Vagina (tissue), 2 donors: Measurements from ENCODE around the gene HOXA10. TPM values are rescaled to one million over a fixed set of nuclear protein-coding genes. Genes with fewer than 3 reads are reported as not detected.
A peak's percentile ranks its signal among the peaks of the same experiment; 100 is the strongest.

ENCODE experiments used
- DNase-seq, 2 donors: peaks; one replicate each; pipeline ENCODE4 v3.0.0-alpha.2; 2017; ENCODE audit errors: extremely low spot score in 2 of 2
- H3K27ac ChIP-seq: fragments of 200-600 bp; sonication (generic); one replicate; pipeline ENCODE4 v1.5.1; 2019
- H3K27me3 ChIP-seq: fragments of 200-600 bp; sonication (generic); one replicate; pipeline ENCODE4 v1.5.1; 2019
- H3K36me3 ChIP-seq, 2 donors: fragments of 200-600 bp; sonication (generic); one replicate each; pipeline ENCODE4 v1.5.1; 2017 to 2019
- H3K4me1 ChIP-seq: fragments of 200-600 bp; sonication (generic); one replicate; pipeline ENCODE4 v1.5.1; 2019
- H3K4me3 ChIP-seq, 2 donors: fragments of 200-600 bp; sonication (generic); 1 replicate in 1 of 2; 2 replicates in 1 of 2; pipeline ENCODE4 v1.5.1; 2016 to 2019
- H3K9me3 ChIP-seq: fragments of 200-600 bp; sonication (generic); one replicate; pipeline ENCODE4 v1.5.1; 2019
- CTCF ChIP-seq, 3 experiments: fragments of 450-650 bp in 2 of 3; fragments of 200-600 bp in 1 of 3; sonication (generic) in 1 of 3; IDR thresholded peaks; one replicate each; pipeline ENCODE4 v1.5.1; 2017 to 2019; ENCODE audit warnings: antibody characterized with exemption in 3 of 3, mild to moderate bottlenecking in 2 of 3, moderate library complexity in 2 of 3
- POLR2A ChIP-seq, 2 donors: fragments of 450-650 bp; IDR thresholded peaks; one replicate each; pipeline ENCODE4 v1.6.1; 2017; ENCODE audit warnings: antibody characterized with exemption in 2 of 2, mild to moderate bottlenecking in 2 of 2, moderate library complexity in 2 of 2
- POLR2AphosphoS5 ChIP-seq, 2 donors: sonication (generic); formaldehyde crosslinking; IDR thresholded peaks; one replicate each; pipeline ENCODE4 v1.9.0; 2017; ENCODE audit warnings: antibody characterized with exemption in 2 of 2, mild to moderate bottlenecking in 2 of 2, low read depth in 1 of 2; ENCODE audit not compliant: insufficient read depth in 1 of 2
- intact Hi-C: fragments of 100-400 bp; cut with DNase I; formaldehyde crosslinking; loops from one replicate; pipeline ENCODE4 v1.15.1; 2023
- total RNA-seq: library from RNA; depleted of rRNA; stranded (reverse); fragments of >200 nt; gene quantifications from one replicate; pipeline ENCODE4 v1.2.3, GENCODE V29; 2016

The HOXA10 gene
- total RNA-seq, 1 donor from 2014 or later, result 19.2 TPM

DNA sequence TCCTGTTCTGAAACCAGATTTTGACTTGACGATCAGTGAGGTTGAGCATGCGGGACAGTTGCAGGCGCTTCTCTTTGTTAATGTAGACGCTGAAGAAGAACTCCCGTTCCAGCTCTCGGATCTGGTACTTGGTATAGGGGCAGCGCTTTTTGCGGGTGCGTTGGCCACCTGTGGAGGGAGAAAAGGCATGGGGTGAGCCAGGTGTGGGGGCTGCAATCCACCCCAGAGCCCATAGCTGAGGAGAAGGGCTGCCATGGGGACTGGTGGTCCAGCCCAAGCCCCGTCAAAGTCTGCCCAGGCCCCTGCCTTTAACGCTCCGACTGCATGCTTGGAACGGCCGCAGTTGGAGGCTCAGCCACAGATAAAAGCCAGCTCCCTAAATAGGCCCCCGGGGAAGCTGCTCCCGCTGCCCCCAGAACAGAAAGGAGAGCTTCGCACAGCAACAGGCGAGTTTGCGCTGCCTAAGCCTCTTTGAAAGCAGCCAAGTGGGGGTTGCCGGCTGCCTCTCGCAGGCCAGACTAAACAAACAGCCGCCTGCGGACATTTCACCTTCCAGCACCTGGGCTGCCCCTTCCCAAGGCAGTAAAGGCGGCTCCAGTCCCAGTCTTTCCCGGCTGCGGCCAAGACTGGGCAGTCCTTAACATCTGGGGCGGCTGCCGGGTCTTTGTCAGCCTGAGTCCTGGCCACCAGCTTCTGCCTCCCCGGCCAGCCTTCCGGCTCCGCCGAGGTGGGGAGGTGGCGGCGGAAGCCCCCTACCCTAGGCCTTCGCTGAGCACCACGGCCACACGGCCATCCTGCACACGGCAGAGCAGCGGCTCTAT, 9.0 kb upstream of the HOXA10 start:
- peak overlapping the region; percentile 64 to 88 for H3K4me3 ChIP-seq
- no peak for DNase-seq
- no peaks in the 10 kb centered on the region for H3K36me3 ChIP-seq
- H3K4me1 ChIP-seq, result peaks cover 51% of the 10 kb centered on the region
- TF ChIP-seq POLR2A (IDR thresholded peaks at IDR 0.05), result no peak
- TF ChIP-seq POLR2AphosphoS5 (IDR thresholded peaks at IDR 0.05; ENCODE audit: insufficient read depth in 1 of 2, low read depth in 1 of 2), result peak in 1 of 2 donors; percentile 12
- H3K27ac ChIP-seq, result peak overlapping the region; percentile 99
- intact Hi-C loops, result no loop called here
- no peaks in the 10 kb centered on the region for H3K9me3 ChIP-seq
- no peaks in the 10 kb centered on the region for H3K27me3 ChIP-seq

- H3K4me3 ChIP-seq, result peak overlapping the region in 1 of 2 donors; percentile 64
- H3K27me3 ChIP-seq, result no peaks in the 10 kb centered on the region
- peaks cover 47% of the 10 kb centered on the region for H3K4me1 ChIP-seq
- no peaks in the 10 kb centered on the region for H3K9me3 ChIP-seq
- no peak for DNase-seq
- intact Hi-C loops, result no loop called here
- peak overlapping the region; percentile 99 for H3K27ac ChIP-seq
- no peak for TF ChIP-seq POLR2A (IDR thresholded peaks at IDR 0.05)
- no peak for TF ChIP-seq POLR2AphosphoS5 (IDR thresholded peaks at IDR 0.05; ENCODE audit: insufficient read depth in 1 of 2, low read depth in 1 of 2)
- TF ChIP-seq CTCF (IDR thresholded peaks at IDR 0.05), result no peak
- no peaks in the 10 kb centered on the region for H3K36me3 ChIP-seq
Observed at GRCh38 chr7:27182285-27182841, 8.2 kb upstream of the HOXA10 start.

GRCh38 chr7:27181795-27182275, 7.7 kb upstream of the HOXA10 start:
- H3K36me3 ChIP-seq, result no peaks in the 10 kb centered on the region
- intact Hi-C loops, result no loop called here
- no peaks in the 10 kb centered on the region for H3K9me3 ChIP-seq
- peaks cover 50% of the 10 kb centered on the region for H3K4me1 ChIP-seq
- H3K27ac ChIP-seq, result peak overlapping the region; percentile 99
- H3K4me3 ChIP-seq, result no peak overlapping the region
- no peak for DNase-seq
- H3K27me3 ChIP-seq, result no peaks in the 10 kb centered on the region
- no peak for TF ChIP-seq POLR2AphosphoS5 (IDR thresholded peaks at IDR 0.05; ENCODE audit: insufficient read depth in 1 of 2, low read depth in 1 of 2)
- no peak for TF ChIP-seq POLR2A (IDR thresholded peaks at IDR 0.05)
- no peak for TF ChIP-seq CTCF (IDR thresholded peaks at IDR 0.05)

- Histone ChIP-seq H3K27me3 (no peaks in the 10 kb centered on the region), H3K4me1 (peaks cover 57% of the 10 kb centered on the region), H3K4me3 (peak overlapping the region; percentile 56 to 64), H3K36me3 (no peaks in the 10 kb centered on the region), H3K9me3 (no peaks in the 10 kb centered on the region), H3K27ac (peak overlapping the region; percentile 99)
- intact Hi-C loops, result no loop called here
- no peak for DNase-seq
- TF ChIP-seq CTCF (IDR thresholded peaks at IDR 0.05), result no peak
- TF ChIP-seq POLR2A (IDR thresholded peaks at IDR 0.05), result no peak
Observed at GRCh38 chr7:27180431-27181420, 6.6 kb upstream of the HOXA10 start.
